GM12875 (cell line): ENCODE data around the gene MICAL3.
A peak's percentile ranks its signal among the peaks of the same experiment; 100 is the strongest.

ENCODE experiments used
- H3K4me3 ChIP-seq: one replicate; pipeline ENCODE4 v1.5.1; 2011; ENCODE audit warnings: low read depth, low read length, control low read depth
- CTCF ChIP-seq: IDR thresholded peaks from 2 replicates; pipeline ENCODE4 v1.5.1; 2011; ENCODE audit warnings: low read depth, mild to moderate bottlenecking, control low read depth, inconsistent platforms, low read length, moderate library complexity, borderline replicate concordance; ENCODE audit not compliant: insufficient read depth

Gene MICAL3

GRCh38 chr22:17779286-17780115, 244.9 kb downstream of the MICAL3 start:
- peak overlapping the region; percentile 31 for H3K4me3 ChIP-seq
- TF ChIP-seq CTCF: no peak

GRCh38 chr22:17778412-17778976, 245.9 kb downstream of the MICAL3 start:
- H3K4me3 ChIP-seq: peak overlapping the region; percentile 76
- TF ChIP-seq CTCF: no peak

GRCh38 chr22:17777717-17778044, 246.7 kb downstream of the MICAL3 start:
- H3K4me3 ChIP-seq: peak overlapping the region; percentile 76
- TF ChIP-seq CTCF: no peak

GRCh38 chr22:17777005-17777716, 247.2 kb downstream of the MICAL3 start:
- no peak for TF ChIP-seq CTCF
- peak overlapping the region; percentile 76 for H3K4me3 ChIP-seq

- no peak for TF ChIP-seq CTCF
- no peak overlapping the region for H3K4me3 ChIP-seq
Observed at GRCh38 chr22:17775781-17776465, 248.4 kb downstream of the MICAL3 start.

GRCh38 chr22:17774926-17775685, 249.3 kb downstream of the MICAL3 start:
- H3K4me3 ChIP-seq: no peak overlapping the region

More at GRCh38 chr22:17774926-17775685, 249.3 kb downstream of the MICAL3 start:
- TF ChIP-seq CTCF: no peak
